HepG2 (cell line): ENCODE results near the gene DNAJB12. TPM values are rescaled to one million over a fixed set of nuclear protein-coding genes. Genes with fewer than 3 reads are reported as not detected.

Source experiments
- CREB1 ChIP-seq, 2 experiments: fragments of 450-650 bp in 1 of 2; IDR thresholded peaks; 2 replicates each; pipeline ENCODE4 v1.6.1; 2016 to 2017; ENCODE audit warnings: control low read depth in 1 of 2, mild to moderate bottlenecking in 1 of 2, missing compliant biosample characterization in 1 of 2, missing genetic modification characterization in 1 of 2
- FOSL2 ChIP-seq: sonication (generic); formaldehyde crosslinking; IDR thresholded peaks from 2 replicates; pipeline ENCODE4 v1.4.0; 2020; ENCODE audit warnings: missing genetic modification reagents
- GFI1 ChIP-seq: sonication (generic); formaldehyde crosslinking; IDR thresholded peaks from 2 replicates; pipeline ENCODE4 v1.5.0; 2020; ENCODE audit warnings: missing genetic modification reagents, mild to moderate bottlenecking, borderline replicate concordance
- HOXA9 ChIP-seq: sonication (generic); formaldehyde crosslinking; IDR thresholded peaks from 2 replicates; pipeline ENCODE4 v1.8.1; 2022; ENCODE audit warnings: missing genetic modification reagents, mild to moderate bottlenecking, moderate library complexity, borderline replicate concordance
- KLF9 ChIP-seq: IDR thresholded peaks from 2 replicates; pipeline ENCODE4 v1.6.1; 2016; ENCODE audit warnings: low read depth
- MAFG ChIP-seq: sonication (generic); formaldehyde crosslinking; IDR thresholded peaks from 2 replicates; pipeline ENCODE4 v1.5.1; 2020; ENCODE audit warnings: mild to moderate bottlenecking, missing genetic modification reagents
- PAX8 ChIP-seq: sonication (generic); formaldehyde crosslinking; IDR thresholded peaks from 2 replicates; pipeline ENCODE4 v1.8.0; 2022; ENCODE audit warnings: mild to moderate bottlenecking, missing genetic modification reagents, borderline replicate concordance
- RAD51 ChIP-seq: fragments of 450-650 bp; IDR thresholded peaks from 2 replicates; pipeline ENCODE4 v1.6.1; 2016; ENCODE audit warnings: borderline replicate concordance
- SIN3B ChIP-seq: fragments of 150-350 bp; IDR thresholded peaks from 2 replicates; pipeline ENCODE4 v1.6.1; 2014; ENCODE audit warnings: low read length
- SP2 ChIP-seq: sonication (generic); formaldehyde crosslinking; IDR thresholded peaks from 2 replicates; pipeline ENCODE4 v1.5.1; 2020; ENCODE audit warnings: mild to moderate bottlenecking, missing genetic modification reagents
- TCF7L2 ChIP-seq: IDR thresholded peaks from 2 replicates; pipeline ENCODE4 v1.6.1; 2011; ENCODE audit warnings: mild to moderate bottlenecking, low read depth, low read length, moderate library complexity
- USF2 ChIP-seq, 2 experiments: sonication (generic) in 1 of 2; formaldehyde crosslinking in 1 of 2; IDR thresholded peaks; 2 replicates each; pipeline versions ENCODE4 v1.5.1 to v1.6.1; 2011 to 2020; ENCODE audit warnings: borderline replicate concordance in 1 of 2, low read depth in 1 of 2, low read length in 1 of 2, mild to moderate bottlenecking in 1 of 2, missing genetic modification reagents in 1 of 2, moderate library complexity in 1 of 2
- ZBTB37 ChIP-seq: sonication (generic); formaldehyde crosslinking; IDR thresholded peaks from 2 replicates; pipeline ENCODE4 v1.4.0; 2020; ENCODE audit warnings: mild to moderate bottlenecking, missing genetic modification reagents
- ZBTB43 ChIP-seq: sonication (generic); formaldehyde crosslinking; conservative IDR thresholded peaks from 2 replicates; pipeline ENCODE4 v1.4.0; 2020; ENCODE audit warnings: missing genetic modification reagents
- ZNF7 ChIP-seq: IDR thresholded peaks from 2 replicates; pipeline ENCODE4 v1.6.1; 2016; ENCODE audit warnings: missing biosample characterization, missing genetic modification reagents
- ZNF768 ChIP-seq: sonication (generic); formaldehyde crosslinking; IDR thresholded peaks from 2 replicates; pipeline ENCODE4 v1.4.0; 2020; ENCODE audit warnings: missing genetic modification reagents
- polyA plus RNA-seq, 8 experiments: library from polyadenylated mRNA; depleted of rRNA in 3 of 8; stranded (reverse) in 7 of 8; unstranded in 1 of 8; fragments of >200 nt; fragmentation: Illumina TruSeq in 4 of 8; extraction: Trizol in 4 of 8; gene quantifications; 2 replicates each; pipeline versions ENCODE4 v1.2.1 to v1.2.3, GENCODE V29; 2011 to 2016; ENCODE audit warnings: low read depth in 4 of 8, missing spikeins in 1 of 8, mixed read lengths in 1 of 8; ENCODE audit not compliant: insufficient read depth in 1 of 8
- total RNA-seq, 5 experiments: library from RNA; depleted of rRNA; stranded (reverse); fragments of >200 nt; fragmentation: Illumina TruSeq; extraction: Trizol; gene quantifications; 2 replicates each; pipeline ENCODE4 v1.2.3, GENCODE V29; 2016; ENCODE audit warnings: low read depth in 1 of 5
- TF ChIP-seq, protein P1 (sequence below): sonication (generic); formaldehyde crosslinking; IDR thresholded peaks from 2 replicates; pipeline ENCODE4 v1.4.0; 2020; ENCODE audit warnings: missing genetic modification reagents, borderline replicate concordance
- TF ChIP-seq, protein P2 (sequence below): sonication (generic); formaldehyde crosslinking; IDR thresholded peaks from 2 replicates; pipeline ENCODE4 v1.4.0; 2020; ENCODE audit warnings: mild to moderate bottlenecking, missing genetic modification reagents
- TF ChIP-seq, protein P3 (sequence below): sonication (generic); formaldehyde crosslinking; IDR thresholded peaks from 2 replicates; pipeline ENCODE4 v1.9.0; 2021; ENCODE audit warnings: missing genetic modification reagents, mild to moderate bottlenecking, borderline replicate concordance

DNAJB12 gene
- total and polyA plus RNA-seq, 2 of the 13 experiments (the other 11 are each of a cell fraction or from before 2014, with no cell fraction given) = 10.8 to 18.2 TPM

DNA sequence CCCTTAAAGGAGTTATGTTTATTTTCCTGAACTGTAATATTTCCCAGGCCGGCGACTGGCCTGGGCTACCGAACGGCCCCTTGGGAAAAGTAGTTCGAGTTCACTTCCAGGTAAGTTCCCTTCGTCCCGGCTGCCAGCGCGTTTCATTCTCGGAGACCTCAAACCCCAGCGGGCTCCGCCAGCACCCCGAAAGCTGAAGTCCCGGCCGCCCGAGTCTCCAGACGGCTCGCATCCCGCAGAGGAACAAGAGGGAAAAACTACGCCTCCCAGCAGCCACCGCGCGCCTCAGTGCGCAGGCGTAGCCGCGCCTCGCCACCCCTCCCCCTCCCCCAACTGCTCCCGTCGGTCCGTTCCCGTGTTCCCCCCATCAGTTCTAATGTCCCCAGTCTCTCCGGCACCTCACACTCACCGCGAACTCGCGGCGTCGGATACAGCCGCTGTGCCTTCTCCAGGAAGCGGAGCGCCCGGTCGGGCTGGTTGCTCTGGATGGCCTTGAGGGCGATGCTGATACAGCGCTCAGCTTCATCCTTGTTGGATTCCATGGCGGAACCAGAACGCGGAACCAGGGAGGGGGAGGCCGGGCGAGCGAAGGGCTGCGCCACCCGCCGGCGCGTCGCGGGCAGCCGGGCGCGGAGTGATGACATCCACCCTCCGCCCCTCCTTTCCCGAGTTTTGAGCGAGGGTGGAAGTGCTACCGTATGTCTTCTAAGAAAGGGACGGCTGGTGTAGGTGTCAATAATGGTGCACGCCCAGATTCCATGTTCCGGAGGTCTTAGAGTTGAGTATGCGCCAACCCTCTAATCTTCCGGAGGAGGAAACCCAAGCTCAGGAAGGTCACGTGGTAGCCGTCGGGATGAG lies at the start of gene DNAJB12 (continued):
- peak; percentile 85 for TF ChIP-seq USF2 (IDR thresholded peaks at IDR 0.05; ENCODE audit: low read depth, low read length)
- TF ChIP-seq USF2 (CRISPR knock-in tag; IDR thresholded peaks at IDR 0.05; ENCODE audit: borderline replicate concordance) = peak; percentile 88
- TF ChIP-seq, protein P1, sequence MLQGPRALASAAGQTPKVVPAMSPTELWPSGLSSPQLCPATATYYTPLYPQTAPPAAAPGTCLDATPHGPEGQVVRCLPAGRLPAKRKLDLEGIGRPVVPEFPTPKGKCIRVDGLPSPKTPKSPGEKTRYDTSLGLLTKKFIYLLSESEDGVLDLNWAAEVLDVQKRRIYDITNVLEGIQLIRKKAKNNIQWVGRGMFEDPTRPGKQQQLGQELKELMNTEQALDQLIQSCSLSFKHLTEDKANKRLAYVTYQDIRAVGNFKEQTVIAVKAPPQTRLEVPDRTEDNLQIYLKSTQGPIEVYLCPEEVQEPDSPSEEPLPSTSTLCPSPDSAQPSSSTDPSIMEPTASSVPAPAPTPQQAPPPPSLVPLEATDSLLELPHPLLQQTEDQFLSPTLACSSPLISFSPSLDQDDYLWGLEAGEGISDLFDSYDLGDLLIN (CRISPR knock-in tag) = peak; percentile 78; the same call in 1 of the 2 replicates
- no peak for TF ChIP-seq MAFG (CRISPR knock-in tag)
- peak; percentile 85 for TF ChIP-seq RAD51
- TF ChIP-seq GFI1 (CRISPR knock-in tag) = peak; percentile 72; the same call in 1 of the 2 replicates
- TF ChIP-seq, protein P2, sequence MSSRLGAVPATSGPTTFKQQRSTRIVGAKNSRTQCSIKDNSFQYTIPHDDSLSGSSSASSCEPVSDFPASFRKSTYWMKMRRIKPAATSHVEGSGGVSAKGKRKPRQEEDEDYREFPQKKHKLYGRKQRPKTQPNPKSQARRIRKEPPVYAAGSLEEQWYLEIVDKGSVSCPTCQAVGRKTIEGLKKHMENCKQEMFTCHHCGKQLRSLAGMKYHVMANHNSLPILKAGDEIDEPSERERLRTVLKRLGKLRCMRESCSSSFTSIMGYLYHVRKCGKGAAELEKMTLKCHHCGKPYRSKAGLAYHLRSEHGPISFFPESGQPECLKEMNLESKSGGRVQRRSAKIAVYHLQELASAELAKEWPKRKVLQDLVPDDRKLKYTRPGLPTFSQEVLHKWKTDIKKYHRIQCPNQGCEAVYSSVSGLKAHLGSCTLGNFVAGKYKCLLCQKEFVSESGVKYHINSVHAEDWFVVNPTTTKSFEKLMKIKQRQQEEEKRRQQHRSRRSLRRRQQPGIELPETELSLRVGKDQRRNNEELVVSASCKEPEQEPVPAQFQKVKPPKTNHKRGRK = no peak
- TF ChIP-seq, protein P3, sequence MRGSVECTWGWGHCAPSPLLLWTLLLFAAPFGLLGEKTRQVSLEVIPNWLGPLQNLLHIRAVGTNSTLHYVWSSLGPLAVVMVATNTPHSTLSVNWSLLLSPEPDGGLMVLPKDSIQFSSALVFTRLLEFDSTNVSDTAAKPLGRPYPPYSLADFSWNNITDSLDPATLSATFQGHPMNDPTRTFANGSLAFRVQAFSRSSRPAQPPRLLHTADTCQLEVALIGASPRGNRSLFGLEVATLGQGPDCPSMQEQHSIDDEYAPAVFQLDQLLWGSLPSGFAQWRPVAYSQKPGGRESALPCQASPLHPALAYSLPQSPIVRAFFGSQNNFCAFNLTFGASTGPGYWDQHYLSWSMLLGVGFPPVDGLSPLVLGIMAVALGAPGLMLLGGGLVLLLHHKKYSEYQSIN (CRISPR knock-in tag) = no peak
- no peak for TF ChIP-seq TCF7L2
- 0 out of 2 replicates have a peak, but pooled peaks have one; percentile 62 for TF ChIP-seq HOXA9 (CRISPR knock-in tag)
- peak; percentile 51; the same call in 1 of the 2 replicates for TF ChIP-seq ZNF768 (CRISPR knock-in tag)
- TF ChIP-seq ZBTB43 (CRISPR knock-in tag) = peak; percentile 82
- peak; percentile 53; the same call in 1 of the 2 replicates for TF ChIP-seq KLF9 (CRISPR knock-in tag)
- TF ChIP-seq ZBTB37 (CRISPR knock-in tag) = no peak
- 0 out of 2 replicates have a peak, but pooled peaks have one; percentile 8 for TF ChIP-seq ZNF7
- TF ChIP-seq CREB1 (IDR thresholded peaks at IDR 0.05) = peak; percentile 97
- peak; percentile 97 for TF ChIP-seq CREB1 (CRISPR knock-in tag; IDR thresholded peaks at IDR 0.05)
- TF ChIP-seq FOSL2 (CRISPR knock-in tag) = no peak
- TF ChIP-seq SP2 = peak; percentile 59; the same call in 1 of the 2 replicates
- TF ChIP-seq PAX8 = no peak
- peak; percentile 77 for TF ChIP-seq SIN3B
